Gastroesophageal sphincter (tissue), 3 donors: Measurements from ENCODE around the gene RSRC1.

Experiments
- EP300 ChIP-seq: sonication (generic); formaldehyde crosslinking; IDR thresholded peaks from one replicate; pipeline ENCODE4 v1.6.1; 2017; ENCODE audit warnings: antibody characterized with exemption, mild to moderate bottlenecking
- TF ChIP-seq, protein P1 (sequence below), 4 experiments: fragments of 200-600 bp in 2 of 4; fragments of 450-650 bp in 2 of 4; sonication (generic) in 1 of 4; IDR thresholded peaks; one replicate each; pipeline ENCODE4 v1.5.1; 2017 to 2019; ENCODE audit warnings: antibody characterized with exemption in 4 of 4, mild to moderate bottlenecking in 2 of 4, moderate library complexity in 2 of 4

DNA sequence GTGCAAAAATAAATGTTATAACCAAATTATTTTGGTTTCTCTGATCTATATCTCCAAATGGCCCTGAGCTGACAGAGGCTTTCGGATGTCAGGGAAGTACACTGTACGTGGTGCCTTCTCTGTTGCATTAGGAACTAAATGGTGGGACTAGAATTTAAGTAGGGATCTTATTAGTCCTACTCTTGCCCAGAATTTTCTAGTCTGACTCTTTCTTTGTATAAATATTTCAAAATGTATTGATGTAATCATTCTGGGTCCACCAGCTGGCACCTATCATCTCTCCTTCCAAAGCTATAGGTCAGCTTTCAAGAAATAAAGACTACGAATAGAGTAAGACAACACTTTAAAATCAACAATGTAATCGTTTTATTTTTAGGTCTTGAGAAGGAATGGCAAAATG, 438.8 kb downstream of the RSRC1 start:
- no peak for TF ChIP-seq EP300
- TF ChIP-seq, protein P1, sequence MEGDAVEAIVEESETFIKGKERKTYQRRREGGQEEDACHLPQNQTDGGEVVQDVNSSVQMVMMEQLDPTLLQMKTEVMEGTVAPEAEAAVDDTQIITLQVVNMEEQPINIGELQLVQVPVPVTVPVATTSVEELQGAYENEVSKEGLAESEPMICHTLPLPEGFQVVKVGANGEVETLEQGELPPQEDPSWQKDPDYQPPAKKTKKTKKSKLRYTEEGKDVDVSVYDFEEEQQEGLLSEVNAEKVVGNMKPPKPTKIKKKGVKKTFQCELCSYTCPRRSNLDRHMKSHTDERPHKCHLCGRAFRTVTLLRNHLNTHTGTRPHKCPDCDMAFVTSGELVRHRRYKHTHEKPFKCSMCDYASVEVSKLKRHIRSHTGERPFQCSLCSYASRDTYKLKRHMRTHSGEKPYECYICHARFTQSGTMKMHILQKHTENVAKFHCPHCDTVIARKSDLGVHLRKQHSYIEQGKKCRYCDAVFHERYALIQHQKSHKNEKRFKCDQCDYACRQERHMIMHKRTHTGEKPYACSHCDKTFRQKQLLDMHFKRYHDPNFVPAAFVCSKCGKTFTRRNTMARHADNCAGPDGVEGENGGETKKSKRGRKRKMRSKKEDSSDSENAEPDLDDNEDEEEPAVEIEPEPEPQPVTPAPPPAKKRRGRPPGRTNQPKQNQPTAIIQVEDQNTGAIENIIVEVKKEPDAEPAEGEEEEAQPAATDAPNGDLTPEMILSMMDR (IDR thresholded peaks at IDR 0.05) = no peak
